ENCODE data around the gene C19orf81. TPM values are rescaled to one million over a fixed set of nuclear protein-coding genes. Genes with fewer than 3 reads are reported as not detected.

The C19orf81 gene
- total and polyA plus RNA-seq, 2 donors (not counting 3 experiments of a cell fraction or from before 2014, with no cell fraction given) = 0.79 to 2.5 TPM

DNA sequence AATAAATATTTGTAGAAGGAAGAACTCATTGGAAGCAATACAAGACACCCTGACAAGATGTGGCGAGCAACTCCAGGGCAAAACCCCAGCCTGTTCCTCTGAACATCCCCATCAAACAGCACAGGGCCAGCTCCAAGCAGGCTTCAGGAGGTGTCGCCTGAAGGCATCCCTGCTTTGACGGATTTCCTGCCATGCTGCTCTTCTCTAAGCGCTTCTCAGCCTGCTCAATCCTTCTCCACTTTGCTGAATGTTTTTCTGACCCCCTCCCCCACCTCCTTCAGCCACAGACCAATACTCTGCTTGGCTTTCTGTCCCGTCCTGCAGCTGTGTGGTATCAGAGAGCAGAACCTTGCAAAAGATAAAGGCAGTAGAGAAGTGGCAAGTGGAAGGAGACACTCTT lies 28.4 kb downstream of the C19orf81 start:
- Histone ChIP-seq H3K4me3 (replicated peaks in 1 of 3; ENCODE audit: insufficient read depth in 1 of 3, low read depth in 1 of 3, low read length in 3 of 3) (no peak overlapping the region), H3K27me3 (ENCODE audit: control insufficient read depth in 2 of 2, insufficient read depth in 2 of 2, low read length in 2 of 2) (peaks cover 0 to 4% of the 10 kb centered on the region in 2 experiments), H3K4me2 (ENCODE audit: insufficient read depth, low read length) (no peak overlapping the region), H3K9me1 (replicated peaks; ENCODE audit: control insufficient read depth, extremely low read depth, insufficient read depth, low read length) (no peaks in the 10 kb centered on the region), H2AFZ (ENCODE audit: low read depth, low read length) (no peak overlapping the region), H3K9me3 (replicated peaks; ENCODE audit: control insufficient read depth, insufficient read depth, low read length) (no peaks in the 10 kb centered on the region), H3K27ac (ENCODE audit: insufficient read depth, low read depth, low read length) (no peak overlapping the region), H4K20me1 (replicated peaks; ENCODE audit: control insufficient read depth, extremely low read depth, insufficient read depth, low read length) (no peaks in the 10 kb centered on the region), H3K9ac (replicated peaks; ENCODE audit: extremely low read depth, insufficient read depth, low read length) (no peak overlapping the region), H3K36me3 (ENCODE audit: control insufficient read depth in 2 of 2, extremely low read depth in 1 of 2, insufficient read depth in 2 of 2, low read length in 2 of 2) (no peaks in the 10 kb centered on the region), H3K79me2 (ENCODE audit: control insufficient read depth, insufficient read depth, low read length) (no peaks in the 10 kb centered on the region), H3K4me1 (ENCODE audit: control insufficient read depth, extremely low read depth, insufficient read depth, low read length) (no peaks in the 10 kb centered on the region)
- TF ChIP-seq GATA2 (IDR thresholded peaks at IDR 0.05; ENCODE audit: insufficient read depth, insufficient read length, low read depth, low read length) (no peak), MYC (IDR thresholded peaks at IDR 0.05; ENCODE audit: low read depth, low read length) (no peak), EZH2 (IDR thresholded peaks at IDR 0.05; ENCODE audit: borderline replicate concordance, low read depth, low read length, severe bottlenecking) (no peak), FOS (IDR thresholded peaks at IDR 0.05; ENCODE audit: borderline replicate concordance, insufficient read depth, low read length) (no peak), POLR2AphosphoS5 (IDR thresholded peaks at IDR 0.05; ENCODE audit: insufficient read depth, low read depth, low read length) (no peak), JUN (IDR thresholded peaks at IDR 0.05; ENCODE audit: borderline replicate concordance, insufficient read depth, insufficient read length, low read depth) (no peak)
- TF ChIP-seq, protein P1, sequence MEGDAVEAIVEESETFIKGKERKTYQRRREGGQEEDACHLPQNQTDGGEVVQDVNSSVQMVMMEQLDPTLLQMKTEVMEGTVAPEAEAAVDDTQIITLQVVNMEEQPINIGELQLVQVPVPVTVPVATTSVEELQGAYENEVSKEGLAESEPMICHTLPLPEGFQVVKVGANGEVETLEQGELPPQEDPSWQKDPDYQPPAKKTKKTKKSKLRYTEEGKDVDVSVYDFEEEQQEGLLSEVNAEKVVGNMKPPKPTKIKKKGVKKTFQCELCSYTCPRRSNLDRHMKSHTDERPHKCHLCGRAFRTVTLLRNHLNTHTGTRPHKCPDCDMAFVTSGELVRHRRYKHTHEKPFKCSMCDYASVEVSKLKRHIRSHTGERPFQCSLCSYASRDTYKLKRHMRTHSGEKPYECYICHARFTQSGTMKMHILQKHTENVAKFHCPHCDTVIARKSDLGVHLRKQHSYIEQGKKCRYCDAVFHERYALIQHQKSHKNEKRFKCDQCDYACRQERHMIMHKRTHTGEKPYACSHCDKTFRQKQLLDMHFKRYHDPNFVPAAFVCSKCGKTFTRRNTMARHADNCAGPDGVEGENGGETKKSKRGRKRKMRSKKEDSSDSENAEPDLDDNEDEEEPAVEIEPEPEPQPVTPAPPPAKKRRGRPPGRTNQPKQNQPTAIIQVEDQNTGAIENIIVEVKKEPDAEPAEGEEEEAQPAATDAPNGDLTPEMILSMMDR (IDR thresholded peaks at IDR 0.05; ENCODE audit: extremely low read depth in 1 of 2, insufficient read depth in 1 of 2, low read depth in 1 of 2, low read length in 2 of 2) = no peak
- dilution Hi-C loops (cut with MboI; ENCODE audit: extremely low pct_ligation_motif_present, low sequenced_read_pairs) (no loop called here), intact Hi-C loops (cut with micrococcal nuclease) (loop anchor here (2.0 kb wide), 1 partner anchor 47 kb away; no protein-coding TSS in a partner anchor)
- FAIRE-seq (no peak), DNase-seq (ENCODE audit: low read depth, low spot score) (no peak)
- no TSS peak for BruUV-seq (replicated peaks)
- POLR2A ChIA-PET = no interaction called here
- CTCF ChIA-PET = no interaction called here

Measured in endothelial cell of umbilical vein (primary cell).